ENCODE results near the gene AP5S1. TPM values are rescaled to one million over a fixed set of nuclear protein-coding genes. Genes with fewer than 3 reads are reported as not detected.

Gene AP5S1
- total and polyA plus RNA-seq, 2 of the 13 experiments (the other 11 are each of a cell fraction or from before 2014, with no cell fraction given), result 7.9 to 23.2 TPM

DNA sequence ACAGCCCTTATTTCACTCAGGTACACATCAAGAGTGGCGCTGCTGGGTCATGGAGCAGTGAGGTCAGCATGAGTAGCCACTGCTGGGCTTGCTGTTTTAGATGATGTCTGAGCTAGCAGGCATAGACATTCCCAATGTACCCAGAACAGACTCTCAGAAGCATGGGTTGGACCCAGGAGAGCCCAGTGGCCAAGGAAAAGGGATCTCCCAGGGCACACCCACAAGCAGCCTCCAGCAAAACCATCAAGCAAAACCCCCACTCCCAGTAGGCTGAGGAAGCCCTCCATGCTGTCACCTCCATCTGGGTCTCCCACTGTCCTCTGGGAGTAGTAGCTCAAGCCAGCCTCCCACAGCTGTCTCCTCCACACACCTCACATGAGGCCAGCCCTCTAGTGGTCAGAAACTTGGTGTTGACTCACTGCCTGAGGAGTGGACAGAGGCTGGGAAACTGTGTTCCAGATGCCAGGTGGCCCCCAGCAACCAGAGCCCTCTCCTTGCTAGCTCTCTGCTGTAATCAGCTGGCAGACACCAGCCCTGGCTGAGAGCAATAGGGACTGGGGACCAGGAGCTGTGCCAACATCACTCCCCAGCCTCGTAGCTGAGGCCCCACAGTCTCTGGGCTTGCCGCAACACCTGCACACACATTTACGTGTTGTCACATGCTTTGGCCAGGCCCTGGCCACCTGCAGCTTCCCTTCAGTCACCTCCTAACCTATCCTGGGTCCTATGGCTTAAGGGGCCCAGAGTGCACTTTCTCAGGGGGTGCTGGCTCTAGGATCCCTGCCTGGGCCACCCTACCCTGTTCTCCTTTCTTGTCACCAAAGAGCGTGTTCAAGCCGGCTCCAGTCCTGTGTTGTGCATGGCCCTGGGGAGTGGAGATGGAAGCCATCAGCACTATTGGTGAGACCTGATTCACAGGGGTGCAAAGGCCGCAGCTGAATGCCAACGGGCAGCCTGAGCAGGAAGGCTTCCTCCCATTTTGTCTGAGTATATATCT is 1.9 kb upstream of the AP5S1 start (continued):
- TF ChIP-seq, protein P1, sequence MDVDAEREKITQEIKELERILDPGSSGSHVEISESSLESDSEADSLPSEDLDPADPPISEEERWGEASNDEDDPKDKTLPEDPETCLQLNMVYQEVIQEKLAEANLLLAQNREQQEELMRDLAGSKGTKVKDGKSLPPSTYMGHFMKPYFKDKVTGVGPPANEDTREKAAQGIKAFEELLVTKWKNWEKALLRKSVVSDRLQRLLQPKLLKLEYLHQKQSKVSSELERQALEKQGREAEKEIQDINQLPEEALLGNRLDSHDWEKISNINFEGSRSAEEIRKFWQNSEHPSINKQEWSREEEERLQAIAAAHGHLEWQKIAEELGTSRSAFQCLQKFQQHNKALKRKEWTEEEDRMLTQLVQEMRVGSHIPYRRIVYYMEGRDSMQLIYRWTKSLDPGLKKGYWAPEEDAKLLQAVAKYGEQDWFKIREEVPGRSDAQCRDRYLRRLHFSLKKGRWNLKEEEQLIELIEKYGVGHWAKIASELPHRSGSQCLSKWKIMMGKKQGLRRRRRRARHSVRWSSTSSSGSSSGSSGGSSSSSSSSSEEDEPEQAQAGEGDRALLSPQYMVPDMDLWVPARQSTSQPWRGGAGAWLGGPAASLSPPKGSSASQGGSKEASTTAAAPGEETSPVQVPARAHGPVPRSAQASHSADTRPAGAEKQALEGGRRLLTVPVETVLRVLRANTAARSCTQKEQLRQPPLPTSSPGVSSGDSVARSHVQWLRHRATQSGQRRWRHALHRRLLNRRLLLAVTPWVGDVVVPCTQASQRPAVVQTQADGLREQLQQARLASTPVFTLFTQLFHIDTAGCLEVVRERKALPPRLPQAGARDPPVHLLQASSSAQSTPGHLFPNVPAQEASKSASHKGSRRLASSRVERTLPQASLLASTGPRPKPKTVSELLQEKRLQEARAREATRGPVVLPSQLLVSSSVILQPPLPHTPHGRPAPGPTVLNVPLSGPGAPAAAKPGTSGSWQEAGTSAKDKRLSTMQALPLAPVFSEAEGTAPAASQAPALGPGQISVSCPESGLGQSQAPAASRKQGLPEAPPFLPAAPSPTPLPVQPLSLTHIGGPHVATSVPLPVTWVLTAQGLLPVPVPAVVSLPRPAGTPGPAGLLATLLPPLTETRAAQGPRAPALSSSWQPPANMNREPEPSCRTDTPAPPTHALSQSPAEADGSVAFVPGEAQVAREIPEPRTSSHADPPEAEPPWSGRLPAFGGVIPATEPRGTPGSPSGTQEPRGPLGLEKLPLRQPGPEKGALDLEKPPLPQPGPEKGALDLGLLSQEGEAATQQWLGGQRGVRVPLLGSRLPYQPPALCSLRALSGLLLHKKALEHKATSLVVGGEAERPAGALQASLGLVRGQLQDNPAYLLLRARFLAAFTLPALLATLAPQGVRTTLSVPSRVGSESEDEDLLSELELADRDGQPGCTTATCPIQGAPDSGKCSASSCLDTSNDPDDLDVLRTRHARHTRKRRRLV (CRISPR knock-in tag; IDR thresholded peaks at IDR 0.05), result no peak
- TF ChIP-seq, protein P2, sequence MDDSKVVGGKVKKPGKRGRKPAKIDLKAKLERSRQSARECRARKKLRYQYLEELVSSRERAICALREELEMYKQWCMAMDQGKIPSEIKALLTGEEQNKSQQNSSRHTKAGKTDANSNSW (CRISPR knock-in tag; IDR thresholded peaks at IDR 0.05; ENCODE audit: borderline replicate concordance), result no peak
- TF ChIP-seq NFIB (CRISPR knock-in tag; IDR thresholded peaks at IDR 0.05; ENCODE audit: borderline replicate concordance), result no peak
- TF ChIP-seq, protein P3, sequence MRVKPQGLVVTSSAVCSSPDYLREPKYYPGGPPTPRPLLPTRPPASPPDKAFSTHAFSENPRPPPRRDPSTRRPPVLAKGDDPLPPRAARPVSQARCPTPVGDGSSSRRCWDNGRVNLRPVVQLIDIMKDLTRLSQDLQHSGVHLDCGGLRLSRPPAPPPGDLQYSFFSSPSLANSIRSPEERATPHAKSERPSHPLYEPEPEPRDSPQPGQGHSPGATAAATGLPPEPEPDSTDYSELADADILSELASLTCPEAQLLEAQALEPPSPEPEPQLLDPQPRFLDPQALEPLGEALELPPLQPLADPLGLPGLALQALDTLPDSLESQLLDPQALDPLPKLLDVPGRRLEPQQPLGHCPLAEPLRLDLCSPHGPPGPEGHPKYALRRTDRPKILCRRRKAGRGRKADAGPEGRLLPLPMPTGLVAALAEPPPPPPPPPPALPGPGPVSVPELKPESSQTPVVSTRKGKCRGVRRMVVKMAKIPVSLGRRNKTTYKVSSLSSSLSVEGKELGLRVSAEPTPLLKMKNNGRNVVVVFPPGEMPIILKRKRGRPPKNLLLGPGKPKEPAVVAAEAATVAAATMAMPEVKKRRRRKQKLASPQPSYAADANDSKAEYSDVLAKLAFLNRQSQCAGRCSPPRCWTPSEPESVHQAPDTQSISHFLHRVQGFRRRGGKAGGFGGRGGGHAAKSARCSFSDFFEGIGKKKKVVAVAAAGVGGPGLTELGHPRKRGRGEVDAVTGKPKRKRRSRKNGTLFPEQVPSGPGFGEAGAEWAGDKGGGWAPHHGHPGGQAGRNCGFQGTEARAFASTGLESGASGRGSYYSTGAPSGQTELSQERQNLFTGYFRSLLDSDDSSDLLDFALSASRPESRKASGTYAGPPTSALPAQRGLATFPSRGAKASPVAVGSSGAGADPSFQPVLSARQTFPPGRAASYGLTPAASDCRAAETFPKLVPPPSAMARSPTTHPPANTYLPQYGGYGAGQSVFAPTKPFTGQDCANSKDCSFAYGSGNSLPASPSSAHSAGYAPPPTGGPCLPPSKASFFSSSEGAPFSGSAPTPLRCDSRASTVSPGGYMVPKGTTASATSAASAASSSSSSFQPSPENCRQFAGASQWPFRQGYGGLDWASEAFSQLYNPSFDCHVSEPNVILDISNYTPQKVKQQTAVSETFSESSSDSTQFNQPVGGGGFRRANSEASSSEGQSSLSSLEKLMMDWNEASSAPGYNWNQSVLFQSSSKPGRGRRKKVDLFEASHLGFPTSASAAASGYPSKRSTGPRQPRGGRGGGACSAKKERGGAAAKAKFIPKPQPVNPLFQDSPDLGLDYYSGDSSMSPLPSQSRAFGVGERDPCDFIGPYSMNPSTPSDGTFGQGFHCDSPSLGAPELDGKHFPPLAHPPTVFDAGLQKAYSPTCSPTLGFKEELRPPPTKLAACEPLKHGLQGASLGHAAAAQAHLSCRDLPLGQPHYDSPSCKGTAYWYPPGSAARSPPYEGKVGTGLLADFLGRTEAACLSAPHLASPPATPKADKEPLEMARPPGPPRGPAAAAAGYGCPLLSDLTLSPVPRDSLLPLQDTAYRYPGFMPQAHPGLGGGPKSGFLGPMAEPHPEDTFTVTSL (CRISPR knock-in tag; IDR thresholded peaks at IDR 0.05; ENCODE audit: borderline replicate concordance), result no peak
- TF ChIP-seq, protein P4, sequence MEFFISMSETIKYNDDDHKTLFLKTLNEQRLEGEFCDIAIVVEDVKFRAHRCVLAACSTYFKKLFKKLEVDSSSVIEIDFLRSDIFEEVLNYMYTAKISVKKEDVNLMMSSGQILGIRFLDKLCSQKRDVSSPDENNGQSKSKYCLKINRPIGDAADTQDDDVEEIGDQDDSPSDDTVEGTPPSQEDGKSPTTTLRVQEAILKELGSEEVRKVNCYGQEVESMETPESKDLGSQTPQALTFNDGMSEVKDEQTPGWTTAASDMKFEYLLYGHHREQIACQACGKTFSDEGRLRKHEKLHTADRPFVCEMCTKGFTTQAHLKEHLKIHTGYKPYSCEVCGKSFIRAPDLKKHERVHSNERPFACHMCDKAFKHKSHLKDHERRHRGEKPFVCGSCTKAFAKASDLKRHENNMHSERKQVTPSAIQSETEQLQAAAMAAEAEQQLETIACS (CRISPR knock-in tag; IDR thresholded peaks at IDR 0.05), result 0 out of 2 replicates have a peak, but pooled peaks have one; percentile 38
- TF ChIP-seq ZNF205 (CRISPR knock-in tag; IDR thresholded peaks at IDR 0.05), result peak; percentile 91
- TF ChIP-seq MTF2 (CRISPR knock-in tag; IDR thresholded peaks at IDR 0.05; ENCODE audit: borderline replicate concordance), result peak; percentile 87; the same call in 1 of the 2 replicates
- peak; percentile 87 for TF ChIP-seq KMT2A (CRISPR knock-in tag; IDR thresholded peaks at IDR 0.05)
- TF ChIP-seq SOX6 (IDR thresholded peaks at IDR 0.05), result no peak
- peak; percentile 54; the same call in 1 of the 2 replicates for TF ChIP-seq SOX6 (CRISPR knock-in tag; IDR thresholded peaks at IDR 0.05)
- TF ChIP-seq PHF20 (CRISPR knock-in tag; IDR thresholded peaks at IDR 0.05), result no peak
- TF ChIP-seq ASH2L (IDR thresholded peaks at IDR 0.05; ENCODE audit: insufficient read length, low read depth, low read length), result peak; percentile 60
- TF ChIP-seq SUZ12 (IDR thresholded peaks at IDR 0.05; ENCODE audit: low read depth, low read length), result peak; percentile 27; the same call in 1 of the 2 replicates
- TF ChIP-seq, protein P5, sequence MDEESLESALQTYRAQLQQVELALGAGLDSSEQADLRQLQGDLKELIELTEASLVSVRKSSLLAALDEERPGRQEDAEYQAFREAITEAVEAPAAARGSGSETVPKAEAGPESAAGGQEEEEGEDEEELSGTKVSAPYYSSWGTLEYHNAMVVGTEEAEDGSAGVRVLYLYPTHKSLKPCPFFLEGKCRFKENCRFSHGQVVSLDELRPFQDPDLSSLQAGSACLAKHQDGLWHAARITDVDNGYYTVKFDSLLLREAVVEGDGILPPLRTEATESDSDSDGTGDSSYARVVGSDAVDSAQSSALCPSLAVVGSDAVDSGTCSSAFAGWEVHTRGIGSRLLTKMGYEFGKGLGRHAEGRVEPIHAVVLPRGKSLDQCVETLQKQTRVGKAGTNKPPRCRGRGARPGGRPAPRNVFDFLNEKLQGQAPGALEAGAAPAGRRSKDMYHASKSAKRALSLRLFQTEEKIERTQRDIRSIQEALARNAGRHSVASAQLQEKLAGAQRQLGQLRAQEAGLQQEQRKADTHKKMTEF (CRISPR knock-in tag; IDR thresholded peaks at IDR 0.05), result peak; percentile 86

Measured in HepG2 (cell line).